Osteocyte (in vitro differentiated cells): ENCODE measurements around the gene RASGEF1C. TPM values are rescaled to one million over a fixed set of nuclear protein-coding genes. Genes with fewer than 3 reads are reported as not detected.

Experiments
- DNase-seq: peaks from one replicate; pipeline ENCODE4 v3.0.0; 2021; ENCODE audit warnings: mixed read lengths; ENCODE audit not compliant: unreplicated experiment; ENCODE audit errors: extremely low spot score
- H3K27ac Mint-ChIP-seq: one replicate; pipeline ENCODE4 v1.8.0; 2021; ENCODE audit warnings: mild to moderate bottlenecking, mixed read lengths; ENCODE audit not compliant: unreplicated experiment
- H3K27me3 Mint-ChIP-seq: one replicate; pipeline ENCODE4 v1.8.0; 2021; ENCODE audit warnings: mixed read lengths; ENCODE audit not compliant: unreplicated experiment
- H3K36me3 Mint-ChIP-seq: one replicate; pipeline ENCODE4 v1.8.0; 2021; ENCODE audit warnings: mixed read lengths; ENCODE audit not compliant: unreplicated experiment
- H3K4me1 Mint-ChIP-seq: one replicate; pipeline ENCODE4 v1.8.0; 2021; ENCODE audit warnings: mixed read lengths; ENCODE audit not compliant: unreplicated experiment
- H3K4me3 Mint-ChIP-seq: one replicate; pipeline ENCODE4 v1.8.0; 2021; ENCODE audit warnings: mild to moderate bottlenecking, moderate library complexity, mixed read lengths; ENCODE audit not compliant: unreplicated experiment
- H3K9me3 Mint-ChIP-seq: one replicate; pipeline ENCODE4 v1.8.0; 2021; ENCODE audit warnings: mixed read lengths; ENCODE audit not compliant: unreplicated experiment
- total RNA-seq: library from RNA; stranded (reverse); gene quantifications from 2 replicates; pipeline ENCODE4 v1.2.1, GENCODE V29; 2021
- TF ChIP-seq, protein P1 (sequence below): fragments of 200-600 bp; sonication (generic); IDR thresholded peaks from 2 replicates; pipeline ENCODE4 v1.5.0; 2021; ENCODE audit warnings: antibody characterized with exemption, mild to moderate bottlenecking, moderate library complexity

RASGEF1C gene
- total RNA-seq, 1 donor from 2014 or later, result not detected

DNA sequence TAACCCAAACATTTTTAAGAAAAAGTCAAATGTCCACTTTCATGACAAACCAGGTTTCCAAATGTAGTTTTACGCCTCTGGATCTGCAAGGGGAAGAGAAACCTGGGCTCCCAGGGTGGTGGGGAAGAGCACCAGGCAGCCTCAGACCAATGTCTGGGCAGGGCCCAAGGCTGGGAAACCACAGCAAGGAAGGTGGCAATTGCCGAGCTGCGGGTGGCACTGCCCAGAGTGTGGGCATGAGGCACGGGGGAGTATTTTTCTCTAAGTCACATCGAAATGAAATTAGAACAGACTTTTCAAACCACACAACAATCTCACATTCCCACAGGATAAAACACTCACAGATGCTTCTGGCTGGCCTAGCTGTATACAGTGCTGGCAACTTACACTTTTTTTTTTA, 32.6 kb upstream of the RASGEF1C start:
- Mint-ChIP-seq H3K36me3 (peaks cover 61% of the 10 kb centered on the region), H3K4me1 (no peaks in the 10 kb centered on the region), H3K4me3 (no peak overlapping the region), H3K27me3 (no peaks in the 10 kb centered on the region), H3K27ac (no peak overlapping the region), H3K9me3 (no peaks in the 10 kb centered on the region)
- DNase-seq, result no peak
- TF ChIP-seq, protein P1, sequence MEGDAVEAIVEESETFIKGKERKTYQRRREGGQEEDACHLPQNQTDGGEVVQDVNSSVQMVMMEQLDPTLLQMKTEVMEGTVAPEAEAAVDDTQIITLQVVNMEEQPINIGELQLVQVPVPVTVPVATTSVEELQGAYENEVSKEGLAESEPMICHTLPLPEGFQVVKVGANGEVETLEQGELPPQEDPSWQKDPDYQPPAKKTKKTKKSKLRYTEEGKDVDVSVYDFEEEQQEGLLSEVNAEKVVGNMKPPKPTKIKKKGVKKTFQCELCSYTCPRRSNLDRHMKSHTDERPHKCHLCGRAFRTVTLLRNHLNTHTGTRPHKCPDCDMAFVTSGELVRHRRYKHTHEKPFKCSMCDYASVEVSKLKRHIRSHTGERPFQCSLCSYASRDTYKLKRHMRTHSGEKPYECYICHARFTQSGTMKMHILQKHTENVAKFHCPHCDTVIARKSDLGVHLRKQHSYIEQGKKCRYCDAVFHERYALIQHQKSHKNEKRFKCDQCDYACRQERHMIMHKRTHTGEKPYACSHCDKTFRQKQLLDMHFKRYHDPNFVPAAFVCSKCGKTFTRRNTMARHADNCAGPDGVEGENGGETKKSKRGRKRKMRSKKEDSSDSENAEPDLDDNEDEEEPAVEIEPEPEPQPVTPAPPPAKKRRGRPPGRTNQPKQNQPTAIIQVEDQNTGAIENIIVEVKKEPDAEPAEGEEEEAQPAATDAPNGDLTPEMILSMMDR, result no peak

DNA sequence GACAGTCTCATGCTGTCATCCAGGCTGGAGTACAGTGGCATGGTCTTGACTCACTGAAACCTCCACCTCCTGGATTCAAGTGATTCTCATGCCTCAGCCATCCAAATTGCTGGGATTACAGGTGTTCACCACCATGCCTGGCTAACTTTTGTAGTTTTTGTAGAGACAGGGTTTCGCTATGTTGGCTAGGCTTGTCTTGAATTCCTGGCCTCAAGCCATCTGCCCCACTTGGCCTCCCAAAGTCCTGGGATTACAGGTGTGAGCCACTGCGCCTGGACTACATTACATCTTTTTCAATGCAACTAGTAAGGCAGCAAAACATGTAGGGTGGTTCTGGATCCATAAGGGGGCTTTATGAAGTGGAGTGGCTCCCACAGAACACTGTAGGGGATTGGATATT, 29.6 kb upstream of the RASGEF1C start:
- Mint-ChIP-seq H3K9me3 (no peaks in the 10 kb centered on the region), H3K27me3 (no peaks in the 10 kb centered on the region), H3K4me3 (no peak overlapping the region), H3K36me3 (peaks cover 70% of the 10 kb centered on the region), H3K4me1 (no peaks in the 10 kb centered on the region), H3K27ac (no peak overlapping the region)
- TF ChIP-seq, protein P1, result no peak
- no peak for DNase-seq

DNA sequence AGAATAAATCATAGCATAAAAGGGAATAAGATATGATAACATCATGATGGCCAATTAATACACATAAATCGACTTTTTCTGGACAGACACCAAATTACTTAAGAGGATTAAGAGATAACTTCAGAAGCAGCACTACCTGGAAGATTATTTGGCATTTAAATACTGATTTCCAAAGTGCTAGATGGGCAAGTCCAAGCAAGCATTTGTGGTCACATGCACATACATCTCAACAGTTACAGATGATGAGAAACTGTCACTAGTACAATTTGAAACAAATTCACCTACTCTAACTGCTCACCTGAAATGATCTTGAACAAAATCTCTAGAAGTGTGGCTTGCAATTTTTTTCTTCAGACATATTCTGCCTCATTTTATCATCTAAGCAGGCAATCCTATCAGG, 26.8 kb upstream of the RASGEF1C start:
- Mint-ChIP-seq H3K9me3 (no peaks in the 10 kb centered on the region), H3K36me3 (peaks cover 58% of the 10 kb centered on the region), H3K4me3 (no peak overlapping the region), H3K27me3 (no peaks in the 10 kb centered on the region), H3K27ac (no peak overlapping the region), H3K4me1 (no peaks in the 10 kb centered on the region)
- TF ChIP-seq, protein P1, result no peak
- DNase-seq, result no peak

DNA sequence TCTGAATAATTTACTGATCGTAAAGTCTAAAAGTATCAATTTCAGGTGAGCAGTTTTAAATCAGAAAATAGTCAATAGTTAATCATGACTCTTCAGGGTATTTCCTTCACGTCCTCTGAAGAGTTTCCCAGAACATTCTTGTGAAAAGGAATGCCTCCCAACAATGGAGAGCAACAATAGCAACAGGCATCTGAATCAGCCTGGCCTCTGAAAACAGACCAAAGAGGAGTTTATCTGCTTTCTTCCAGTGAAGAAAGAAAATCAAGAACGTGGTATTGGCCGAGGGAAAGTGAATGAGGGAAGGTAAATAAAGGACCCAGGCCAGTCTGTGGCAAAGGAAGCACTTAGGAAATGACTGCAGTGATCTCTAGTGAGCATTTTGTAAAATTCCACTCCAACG, 26.1 kb upstream of the RASGEF1C start:
- DNase-seq, result no peak
- TF ChIP-seq, protein P1, result no peak
- no peak overlapping the region for H3K27ac Mint-ChIP-seq
- peaks cover 51% of the 10 kb centered on the region for H3K36me3 Mint-ChIP-seq
- no peaks in the 10 kb centered on the region for H3K27me3 Mint-ChIP-seq
- H3K9me3 Mint-ChIP-seq, result peaks cover under 1% of the 10 kb centered on the region
- H3K4me3 Mint-ChIP-seq, result no peak overlapping the region
- H3K4me1 Mint-ChIP-seq, result no peaks in the 10 kb centered on the region

DNA sequence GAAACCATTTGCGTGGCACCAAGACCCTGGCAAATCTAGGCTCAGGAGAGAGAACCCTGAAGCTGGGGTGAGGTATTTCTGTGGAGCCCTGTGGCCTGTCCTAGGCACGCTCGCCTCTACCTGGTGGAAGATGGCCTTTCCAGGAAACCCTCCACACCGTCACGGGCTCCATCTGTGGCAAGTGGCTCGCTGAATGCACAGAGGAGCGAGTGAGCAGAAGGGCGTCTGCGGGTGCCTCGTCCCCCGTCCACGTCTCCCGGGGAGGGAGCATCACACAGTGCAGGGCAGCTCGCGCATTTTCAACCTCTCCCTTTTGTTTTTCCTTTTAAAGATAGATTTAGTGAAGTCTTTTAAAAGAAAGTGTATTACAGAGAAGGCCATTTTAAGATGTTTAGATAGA, 25.3 kb upstream of the RASGEF1C start:
- H3K27me3 Mint-ChIP-seq, result no peaks in the 10 kb centered on the region
- H3K9me3 Mint-ChIP-seq, result peaks cover 5% of the 10 kb centered on the region
- peaks cover 45% of the 10 kb centered on the region for H3K36me3 Mint-ChIP-seq
- no peak overlapping the region for H3K4me3 Mint-ChIP-seq
- TF ChIP-seq, protein P1, result no peak
- no peaks in the 10 kb centered on the region for H3K4me1 Mint-ChIP-seq
- H3K27ac Mint-ChIP-seq, result no peak overlapping the region
- DNase-seq, result peak; percentile 57
